WTC11 (cell line): Measurements from ENCODE around the gene ARHGEF37. TPM values are rescaled to one million over a fixed set of nuclear protein-coding genes. Genes with fewer than 3 reads are reported as not detected.

Source experiments
- ATAC-seq: fragments of 200-7000 bp; cut with Tn5 transposase; 2 replicates; pipeline ENCODE4 v1.10.0; 2021; ENCODE audit warnings: mild to moderate bottlenecking, moderate library complexity
- CTCF ChIA-PET: fragments of 300-600 bp; sonication (Branson Sonifier 250); formaldehyde crosslinking; loops from one replicate; lab custom pipeline; 2021; ENCODE audit warnings: antibody characterized with exemption; lab: Charles Lee
- POLR2A ChIA-PET: fragments of 350-600 bp; sonication (Branson Sonifier 250); formaldehyde crosslinking; loops from one replicate; lab custom pipeline; 2021; ENCODE audit warnings: antibody characterized with exemption; lab: Charles Lee
- DNase-seq: peaks from one replicate; pipeline ENCODE4 v3.0.0; 2021; ENCODE audit warnings: low spot score
- H3K27ac Mint-ChIP-seq: 2 replicates; pipeline ENCODE4 v1.8.0; 2021; ENCODE audit warnings: mixed read lengths
- H3K27me3 Mint-ChIP-seq: 2 replicates; pipeline ENCODE4 v1.8.0; 2021; ENCODE audit warnings: low read depth, mild to moderate bottlenecking, moderate library complexity, mixed read lengths
- H3K36me3 Mint-ChIP-seq: 2 replicates; pipeline ENCODE4 v1.8.0; 2021; ENCODE audit warnings: mixed read lengths
- H3K4me1 Mint-ChIP-seq: 2 replicates; pipeline ENCODE4 v1.8.0; 2022; ENCODE audit warnings: mixed read lengths
- H3K4me3 Mint-ChIP-seq: 2 replicates; pipeline ENCODE4 v1.8.0; 2021; ENCODE audit warnings: mild to moderate bottlenecking, moderate library complexity, mixed read lengths
- H3K9me3 Mint-ChIP-seq: 2 replicates; pipeline ENCODE4 v1.8.0; 2021; ENCODE audit warnings: mixed read lengths
- ARID4B ChIP-seq: sonication (generic); formaldehyde crosslinking; IDR thresholded peaks from 2 replicates; pipeline ENCODE4 v1.8.0; 2023; ENCODE audit warnings: missing genetic modification reagents, mild to moderate bottlenecking, borderline replicate concordance
- CDX4 ChIP-seq: fragments of 250-450 bp; sonication (Bioruptor Pico); IDR thresholded peaks from 2 replicates; pipeline ENCODE4 v1.9.0; 2021; ENCODE audit warnings: moderate library complexity, mild to moderate bottlenecking, inconsistent platforms, borderline replicate concordance
- CREM ChIP-seq: sonication (generic); formaldehyde crosslinking; IDR thresholded peaks from 2 replicates; pipeline ENCODE4 v1.8.1; 2022; ENCODE audit warnings: mild to moderate bottlenecking, missing genetic modification reagents, moderate library complexity
- ESRRA ChIP-seq: sonication (generic); formaldehyde crosslinking; IDR thresholded peaks from 2 replicates; pipeline ENCODE4 v1.8.1; 2022; ENCODE audit warnings: mild to moderate bottlenecking, missing genetic modification reagents, borderline replicate concordance
- GABPB1 ChIP-seq: sonication (generic); formaldehyde crosslinking; IDR thresholded peaks from 2 replicates; pipeline ENCODE4 v1.8.1; 2023; ENCODE audit warnings: mild to moderate bottlenecking, missing genetic modification reagents
- KAT7 ChIP-seq: sonication (generic); formaldehyde crosslinking; IDR thresholded peaks from 2 replicates; pipeline ENCODE4 v1.8.1; 2023; ENCODE audit warnings: missing genetic modification reagents, mild to moderate bottlenecking, borderline replicate concordance
- NR2C2 ChIP-seq: sonication (generic); formaldehyde crosslinking; IDR thresholded peaks from 2 replicates; pipeline ENCODE4 v1.8.0; 2022; ENCODE audit warnings: mild to moderate bottlenecking, missing genetic modification reagents
- RORB ChIP-seq: fragments of 250-450 bp; sonication (Bioruptor Pico); IDR thresholded peaks from 2 replicates; pipeline ENCODE4 v1.9.0; 2021; ENCODE audit warnings: mild to moderate bottlenecking
- SMAD4 ChIP-seq: sonication (generic); formaldehyde crosslinking; IDR thresholded peaks from 2 replicates; pipeline ENCODE4 v1.8.0; 2022; ENCODE audit warnings: mild to moderate bottlenecking, missing genetic modification reagents
- TEAD4 ChIP-seq: sonication (generic); formaldehyde crosslinking; IDR thresholded peaks from 2 replicates; pipeline ENCODE4 v1.8.0; 2022; ENCODE audit warnings: mild to moderate bottlenecking, missing genetic modification reagents
- ZNF121 ChIP-seq: sonication (generic); formaldehyde crosslinking; IDR thresholded peaks from 2 replicates; pipeline ENCODE4 v1.8.0; 2023; ENCODE audit warnings: missing genetic modification reagents
- ZNF219 ChIP-seq: sonication (generic); formaldehyde crosslinking; IDR thresholded peaks from 2 replicates; pipeline ENCODE4 v1.8.0; 2023; ENCODE audit warnings: missing genetic modification reagents, mild to moderate bottlenecking, borderline replicate concordance
- ZNF396 ChIP-seq: fragments of 250-450 bp; sonication (Bioruptor Pico); IDR thresholded peaks from 2 replicates; pipeline ENCODE4 v1.8.0; 2021; ENCODE audit warnings: mild to moderate bottlenecking, moderate library complexity, borderline replicate concordance
- total RNA-seq: library from RNA; stranded (reverse); gene quantifications from 3 replicates; pipeline ENCODE4 v1.2.3, GENCODE V29; 2021
- TF ChIP-seq, protein P1 (sequence below): sonication (generic); formaldehyde crosslinking; IDR thresholded peaks from 2 replicates; pipeline ENCODE4 v1.8.1; 2022; ENCODE audit warnings: low read depth, mild to moderate bottlenecking, moderate library complexity, missing genetic modification reagents, borderline replicate concordance
- TF ChIP-seq, protein P2 (sequence below): sonication (generic); formaldehyde crosslinking; IDR thresholded peaks from 2 replicates; pipeline ENCODE4 v1.8.1; 2022; ENCODE audit warnings: low read depth, missing genetic modification reagents, borderline replicate concordance
- TF ChIP-seq, protein P3 (sequence below): sonication (generic); formaldehyde crosslinking; IDR thresholded peaks from 2 replicates; pipeline ENCODE4 v1.8.1; 2023; ENCODE audit warnings: mild to moderate bottlenecking, missing genetic modification reagents, moderate library complexity
- TF ChIP-seq, protein P4 (sequence below): sonication (generic); formaldehyde crosslinking; IDR thresholded peaks from 2 replicates; pipeline ENCODE4 v1.8.0; 2022; ENCODE audit warnings: mild to moderate bottlenecking, missing genetic modification reagents
- TF ChIP-seq, protein P5 (sequence below): fragments of 250-450 bp; sonication (Bioruptor Pico); IDR thresholded peaks from 2 replicates; pipeline ENCODE4 v1.9.0; 2021; ENCODE audit warnings: mild to moderate bottlenecking
- TF ChIP-seq, protein P6 (sequence below): sonication (generic); formaldehyde crosslinking; IDR thresholded peaks from 2 replicates; pipeline ENCODE4 v1.8.1; 2023; ENCODE audit warnings: mild to moderate bottlenecking, missing genetic modification reagents
- TF ChIP-seq, protein P7 (sequence below): sonication (generic); formaldehyde crosslinking; IDR thresholded peaks from 2 replicates; pipeline ENCODE4 v1.8.1; 2022; ENCODE audit warnings: mild to moderate bottlenecking, moderate library complexity, missing genetic modification reagents

The ARHGEF37 gene
- total RNA-seq, 1 experiment from 2014 or later, result 1.1 TPM

GRCh38 chr5:149681252-149681651, 100.0 kb downstream of the ARHGEF37 start (continued):
- no peak for TF ChIP-seq ZNF219 (CRISPR knock-in tag)

DNA sequence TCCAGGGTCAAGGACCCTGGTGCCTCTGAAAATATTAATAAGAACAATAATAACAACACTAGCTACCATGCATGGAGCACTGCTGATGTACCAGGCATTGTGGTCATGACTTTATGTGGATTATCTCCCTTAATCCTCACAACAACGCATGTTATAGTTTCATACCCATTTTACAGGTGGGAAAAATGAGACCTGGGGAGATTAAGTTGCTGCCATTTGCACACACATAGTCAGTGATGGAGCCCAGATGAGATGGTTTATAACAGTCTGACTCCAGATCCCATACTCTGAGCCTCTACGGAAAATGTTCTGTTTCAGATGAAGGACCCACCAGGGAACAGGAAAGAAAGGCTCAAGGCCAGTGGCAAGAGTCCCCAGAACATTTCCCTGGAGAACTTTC, 100.6 kb downstream of the ARHGEF37 start:
- no peak for TF ChIP-seq RORB (CRISPR knock-in tag)
- no peak for TF ChIP-seq TEAD4 (CRISPR knock-in tag)
- TF ChIP-seq KAT7, result no peak
- TF ChIP-seq, protein P1, sequence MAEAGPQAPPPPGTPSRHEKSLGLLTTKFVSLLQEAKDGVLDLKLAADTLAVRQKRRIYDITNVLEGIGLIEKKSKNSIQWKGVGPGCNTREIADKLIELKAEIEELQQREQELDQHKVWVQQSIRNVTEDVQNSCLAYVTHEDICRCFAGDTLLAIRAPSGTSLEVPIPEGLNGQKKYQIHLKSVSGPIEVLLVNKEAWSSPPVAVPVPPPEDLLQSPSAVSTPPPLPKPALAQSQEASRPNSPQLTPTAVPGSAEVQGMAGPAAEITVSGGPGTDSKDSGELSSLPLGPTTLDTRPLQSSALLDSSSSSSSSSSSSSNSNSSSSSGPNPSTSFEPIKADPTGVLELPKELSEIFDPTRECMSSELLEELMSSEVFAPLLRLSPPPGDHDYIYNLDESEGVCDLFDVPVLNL (CRISPR knock-in tag), result no peak
- no peak for TF ChIP-seq ARID4B (CRISPR knock-in tag)
- TF ChIP-seq ZNF219 (CRISPR knock-in tag), result no peak
- TF ChIP-seq CDX4 (CRISPR knock-in tag), result no peak
- TF ChIP-seq, protein P2, sequence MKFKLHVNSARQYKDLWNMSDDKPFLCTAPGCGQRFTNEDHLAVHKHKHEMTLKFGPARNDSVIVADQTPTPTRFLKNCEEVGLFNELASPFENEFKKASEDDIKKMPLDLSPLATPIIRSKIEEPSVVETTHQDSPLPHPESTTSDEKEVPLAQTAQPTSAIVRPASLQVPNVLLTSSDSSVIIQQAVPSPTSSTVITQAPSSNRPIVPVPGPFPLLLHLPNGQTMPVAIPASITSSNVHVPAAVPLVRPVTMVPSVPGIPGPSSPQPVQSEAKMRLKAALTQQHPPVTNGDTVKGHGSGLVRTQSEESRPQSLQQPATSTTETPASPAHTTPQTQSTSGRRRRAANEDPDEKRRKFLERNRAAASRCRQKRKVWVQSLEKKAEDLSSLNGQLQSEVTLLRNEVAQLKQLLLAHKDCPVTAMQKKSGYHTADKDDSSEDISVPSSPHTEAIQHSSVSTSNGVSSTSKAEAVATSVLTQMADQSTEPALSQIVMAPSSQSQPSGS (CRISPR knock-in tag), result no peak
- no peak for TF ChIP-seq ESRRA
- TF ChIP-seq, protein P3, sequence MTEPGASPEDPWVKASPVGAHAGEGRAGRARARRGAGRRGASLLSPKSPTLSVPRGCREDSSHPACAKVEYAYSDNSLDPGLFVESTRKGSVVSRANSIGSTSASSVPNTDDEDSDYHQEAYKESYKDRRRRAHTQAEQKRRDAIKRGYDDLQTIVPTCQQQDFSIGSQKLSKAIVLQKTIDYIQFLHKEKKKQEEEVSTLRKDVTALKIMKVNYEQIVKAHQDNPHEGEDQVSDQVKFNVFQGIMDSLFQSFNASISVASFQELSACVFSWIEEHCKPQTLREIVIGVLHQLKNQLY (CRISPR knock-in tag), result no peak
- no peak for TF ChIP-seq ZNF121
- no peak for TF ChIP-seq GABPB1 (CRISPR knock-in tag)
- TF ChIP-seq, protein P4, sequence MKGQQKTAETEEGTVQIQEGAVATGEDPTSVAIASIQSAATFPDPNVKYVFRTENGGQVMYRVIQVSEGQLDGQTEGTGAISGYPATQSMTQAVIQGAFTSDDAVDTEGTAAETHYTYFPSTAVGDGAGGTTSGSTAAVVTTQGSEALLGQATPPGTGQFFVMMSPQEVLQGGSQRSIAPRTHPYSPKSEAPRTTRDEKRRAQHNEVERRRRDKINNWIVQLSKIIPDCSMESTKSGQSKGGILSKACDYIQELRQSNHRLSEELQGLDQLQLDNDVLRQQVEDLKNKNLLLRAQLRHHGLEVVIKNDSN (CRISPR knock-in tag), result no peak
- TF ChIP-seq CREM (CRISPR knock-in tag), result no peak
- no peak for TF ChIP-seq NR2C2 (CRISPR knock-in tag)
- no peak for TF ChIP-seq ZNF396 (CRISPR knock-in tag)
- TF ChIP-seq, protein P5, sequence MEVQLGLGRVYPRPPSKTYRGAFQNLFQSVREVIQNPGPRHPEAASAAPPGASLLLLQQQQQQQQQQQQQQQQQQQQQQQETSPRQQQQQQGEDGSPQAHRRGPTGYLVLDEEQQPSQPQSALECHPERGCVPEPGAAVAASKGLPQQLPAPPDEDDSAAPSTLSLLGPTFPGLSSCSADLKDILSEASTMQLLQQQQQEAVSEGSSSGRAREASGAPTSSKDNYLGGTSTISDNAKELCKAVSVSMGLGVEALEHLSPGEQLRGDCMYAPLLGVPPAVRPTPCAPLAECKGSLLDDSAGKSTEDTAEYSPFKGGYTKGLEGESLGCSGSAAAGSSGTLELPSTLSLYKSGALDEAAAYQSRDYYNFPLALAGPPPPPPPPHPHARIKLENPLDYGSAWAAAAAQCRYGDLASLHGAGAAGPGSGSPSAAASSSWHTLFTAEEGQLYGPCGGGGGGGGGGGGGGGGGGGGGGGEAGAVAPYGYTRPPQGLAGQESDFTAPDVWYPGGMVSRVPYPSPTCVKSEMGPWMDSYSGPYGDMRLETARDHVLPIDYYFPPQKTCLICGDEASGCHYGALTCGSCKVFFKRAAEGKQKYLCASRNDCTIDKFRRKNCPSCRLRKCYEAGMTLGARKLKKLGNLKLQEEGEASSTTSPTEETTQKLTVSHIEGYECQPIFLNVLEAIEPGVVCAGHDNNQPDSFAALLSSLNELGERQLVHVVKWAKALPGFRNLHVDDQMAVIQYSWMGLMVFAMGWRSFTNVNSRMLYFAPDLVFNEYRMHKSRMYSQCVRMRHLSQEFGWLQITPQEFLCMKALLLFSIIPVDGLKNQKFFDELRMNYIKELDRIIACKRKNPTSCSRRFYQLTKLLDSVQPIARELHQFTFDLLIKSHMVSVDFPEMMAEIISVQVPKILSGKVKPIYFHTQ, result no peak
- no peak for TF ChIP-seq SMAD4 (CRISPR knock-in tag)
- TF ChIP-seq, protein P6, sequence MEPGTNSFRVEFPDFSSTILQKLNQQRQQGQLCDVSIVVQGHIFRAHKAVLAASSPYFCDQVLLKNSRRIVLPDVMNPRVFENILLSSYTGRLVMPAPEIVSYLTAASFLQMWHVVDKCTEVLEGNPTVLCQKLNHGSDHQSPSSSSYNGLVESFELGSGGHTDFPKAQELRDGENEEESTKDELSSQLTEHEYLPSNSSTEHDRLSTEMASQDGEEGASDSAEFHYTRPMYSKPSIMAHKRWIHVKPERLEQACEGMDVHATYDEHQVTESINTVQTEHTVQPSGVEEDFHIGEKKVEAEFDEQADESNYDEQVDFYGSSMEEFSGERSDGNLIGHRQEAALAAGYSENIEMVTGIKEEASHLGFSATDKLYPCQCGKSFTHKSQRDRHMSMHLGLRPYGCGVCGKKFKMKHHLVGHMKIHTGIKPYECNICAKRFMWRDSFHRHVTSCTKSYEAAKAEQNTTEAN (CRISPR knock-in tag), result no peak
- TF ChIP-seq, protein P7, sequence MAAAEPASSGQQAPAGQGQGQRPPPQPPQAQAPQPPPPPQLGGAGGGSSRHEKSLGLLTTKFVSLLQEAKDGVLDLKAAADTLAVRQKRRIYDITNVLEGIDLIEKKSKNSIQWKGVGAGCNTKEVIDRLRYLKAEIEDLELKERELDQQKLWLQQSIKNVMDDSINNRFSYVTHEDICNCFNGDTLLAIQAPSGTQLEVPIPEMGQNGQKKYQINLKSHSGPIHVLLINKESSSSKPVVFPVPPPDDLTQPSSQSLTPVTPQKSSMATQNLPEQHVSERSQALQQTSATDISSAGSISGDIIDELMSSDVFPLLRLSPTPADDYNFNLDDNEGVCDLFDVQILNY, result no peak
- Mint-ChIP-seq H3K27me3 (peaks cover 2% of the 10 kb centered on the region), H3K36me3 (no peaks in the 10 kb centered on the region), H3K4me1 (no peaks in the 10 kb centered on the region), H3K4me3 (no peak overlapping the region), H3K27ac (no peak overlapping the region), H3K9me3 (no peaks in the 10 kb centered on the region)
- DNase-seq, result no peak
- no peak for ATAC-seq
- POLR2A ChIA-PET, result no interaction called here
- CTCF ChIA-PET, result no interaction called here
